ENCODE measurements around the gene NDE1. TPM values are rescaled to one million over a fixed set of nuclear protein-coding genes. Genes with fewer than 3 reads are reported as not detected.

NDE1 gene
- 10 to 100 TPM; 26.5 to 37.0 TPM for total RNA-seq

GRCh38 chr16:15650019-15650697, at the start of gene NDE1:
TSS of gene NDE1 (plus strand) at chr16:15650245. CDS start at chr16:15664779, 14,534 bp downstream.
- Histone ChIP-seq H3K4me1 (ENCODE audit: control insufficient read depth in 1 of 2, low read depth in 2 of 2) (peaks cover 18 to 34% of the 10 kb centered on the region in 2 donors), H3K27ac (peak within 1 kb of the TSS; percentile 80 to 86), H3K27me3 (replicated peaks; ENCODE audit: insufficient read depth) (no peaks in the 10 kb centered on the region), H3K36me3 (no peaks in the 10 kb centered on the region), H3K9me3 (no peaks in the 10 kb centered on the region), H3K4me3 (peak within 1 kb of the TSS; percentile 94)
- peak; percentile 53 for DNase-seq (ENCODE audit: low spot score)
- peak; percentile 95 for ATAC-seq (ENCODE audit: insufficient number of reproducible peaks, low FRiP score, low read depth)
- no peak for TF ChIP-seq CTCF (IDR thresholded peaks at IDR 0.05)

- Histone ChIP-seq H3K36me3 (peaks cover 48% of the 10 kb centered on the region), H3K4me1 (ENCODE audit: control insufficient read depth in 1 of 2, low read depth in 2 of 2) (peaks cover 10 to 22% of the 10 kb centered on the region in 2 donors), H3K9me3 (no peaks in the 10 kb centered on the region), H3K27ac (no peak overlapping the region), H3K4me3 (no peak overlapping the region), H3K27me3 (replicated peaks; ENCODE audit: insufficient read depth) (no peaks in the 10 kb centered on the region)
- TF ChIP-seq CTCF (IDR thresholded peaks at IDR 0.05), result no peak
- DNase-seq (ENCODE audit: low spot score) (no peak), ATAC-seq (ENCODE audit: insufficient number of reproducible peaks, low FRiP score, low read depth) (no peak)
Observed at GRCh38 chr16:15601212-15601879, 48.7 kb upstream of the NDE1 start.

- ATAC-seq (ENCODE audit: insufficient number of reproducible peaks, low FRiP score, low read depth), result no peak
- H3K36me3 ChIP-seq, result peaks cover 53% of the 10 kb centered on the region
- no peak for DNase-seq (ENCODE audit: low spot score)
- peaks cover 8 to 11% of the 10 kb centered on the region in 2 donors for H3K4me1 ChIP-seq (ENCODE audit: control insufficient read depth in 1 of 2, low read depth in 2 of 2)
- H3K9me3 ChIP-seq, result no peaks in the 10 kb centered on the region
- H3K27me3 ChIP-seq (replicated peaks; ENCODE audit: insufficient read depth), result no peaks in the 10 kb centered on the region
- no peak overlapping the region for H3K27ac ChIP-seq
- TF ChIP-seq CTCF (IDR thresholded peaks at IDR 0.05), result no peak
- H3K4me3 ChIP-seq, result no peak overlapping the region
Observed at GRCh38 chr16:15602285-15603044, 47.6 kb upstream of the NDE1 start.

GRCh38 chr16:15604460-15605440, 45.3 kb upstream of the NDE1 start:
- no peaks in the 10 kb centered on the region for H3K9me3 ChIP-seq
- DNase-seq (ENCODE audit: low spot score) (no peak), ATAC-seq (ENCODE audit: insufficient number of reproducible peaks, low FRiP score, low read depth) (no peak)
- no peaks in the 10 kb centered on the region for H3K27me3 ChIP-seq (replicated peaks; ENCODE audit: insufficient read depth)
- peaks cover 58% of the 10 kb centered on the region for H3K36me3 ChIP-seq
- H3K27ac ChIP-seq, result no peak overlapping the region
- TF ChIP-seq CTCF (IDR thresholded peaks at IDR 0.05), result no peak
- H3K4me1 ChIP-seq (ENCODE audit: control insufficient read depth in 1 of 2, low read depth in 2 of 2), result no peaks in the 10 kb centered on the region
- H3K4me3 ChIP-seq, result no peak overlapping the region
